ENCODE data around the gene FAIM2.
"Not testable (repeated sequence)": the region's sequence is repeated elsewhere in the genome, so short reads cannot be mapped to it uniquely, and the experiment has no call there.

The FAIM2 gene

DNA sequence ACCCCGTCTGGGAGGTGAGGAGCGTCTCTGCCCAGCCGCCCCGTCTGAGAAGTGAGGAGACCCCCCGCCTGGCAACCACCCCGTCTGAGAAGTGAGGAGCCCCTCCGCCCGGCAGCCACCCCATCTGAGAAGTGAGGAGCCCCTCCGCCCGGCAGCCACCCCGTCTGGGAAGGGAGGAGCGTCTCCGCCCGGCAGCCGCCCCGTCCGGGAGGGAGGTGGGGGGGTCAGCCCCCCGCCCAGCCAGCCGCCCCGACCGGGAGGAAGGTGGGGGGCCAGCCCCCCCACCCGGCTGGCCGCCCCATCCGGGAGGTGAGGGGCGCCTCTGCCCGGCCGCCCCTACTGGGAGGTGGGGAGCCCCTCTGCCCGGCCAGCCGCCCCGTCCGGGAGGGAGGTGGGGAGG is 42.8 kb downstream of the FAIM2 start:
- not testable (repeated sequence) for DNase-seq

DNA sequence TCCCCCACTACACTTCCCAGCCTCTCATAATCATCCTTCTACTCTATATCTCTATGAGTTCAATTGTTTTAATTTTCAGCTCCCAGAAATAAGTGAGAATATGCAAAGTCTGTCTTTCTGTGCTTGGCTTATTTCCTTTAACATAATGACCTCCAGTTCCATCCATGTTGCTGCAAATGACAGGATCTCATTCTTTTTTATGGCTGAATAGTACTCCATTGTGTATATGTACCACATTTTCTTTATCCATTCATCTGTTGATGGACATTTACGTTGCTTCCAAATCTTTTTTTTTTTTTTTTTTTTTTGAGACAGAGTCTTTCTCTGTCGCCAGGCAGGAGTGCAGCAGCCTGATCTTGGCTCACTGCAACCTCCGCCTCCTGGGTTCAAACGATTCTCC is 47.8 kb downstream of the FAIM2 start:
- not testable (repeated sequence) for DNase-seq

DNA sequence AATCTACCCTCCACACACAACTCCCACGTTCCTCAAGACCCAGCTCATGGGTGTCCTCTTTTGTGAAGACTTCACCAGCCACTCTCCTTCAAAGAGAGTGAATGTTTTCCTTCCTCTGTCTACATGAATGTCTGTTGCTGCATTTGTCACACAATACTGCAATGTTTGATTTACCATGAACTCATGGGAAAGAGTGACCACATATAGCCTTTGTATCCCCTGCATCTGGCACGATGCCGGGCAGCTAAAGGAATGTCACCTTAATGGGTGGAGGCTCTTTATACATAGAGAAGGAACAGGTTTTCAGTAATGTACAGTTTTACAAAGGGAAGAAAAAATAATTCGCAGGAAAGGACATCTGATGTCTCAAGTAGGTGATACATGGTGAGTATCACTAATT is 48.7 kb downstream of the FAIM2 start:
- DNase-seq, result no peak

DNA sequence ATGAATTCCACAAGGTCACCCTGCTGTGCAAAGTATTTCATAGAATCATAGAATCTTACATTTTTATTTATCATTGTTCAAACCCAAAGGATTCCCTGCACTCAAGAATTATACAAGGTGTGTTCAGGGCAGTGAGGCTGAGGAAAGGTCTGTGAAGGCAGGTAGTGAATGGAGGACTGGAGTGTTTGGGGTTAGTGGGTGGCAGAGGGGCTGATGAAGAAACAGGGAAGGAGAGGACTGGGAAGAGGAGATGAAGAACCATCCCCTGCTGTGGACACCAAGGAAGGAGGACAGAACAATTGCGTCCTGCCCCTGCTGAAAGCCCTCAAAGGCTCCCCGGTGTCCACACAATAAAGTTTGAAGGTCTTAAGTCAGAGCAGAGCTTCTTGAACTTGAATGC is 50.0 kb downstream of the FAIM2 start:
- no peak for DNase-seq

DNA sequence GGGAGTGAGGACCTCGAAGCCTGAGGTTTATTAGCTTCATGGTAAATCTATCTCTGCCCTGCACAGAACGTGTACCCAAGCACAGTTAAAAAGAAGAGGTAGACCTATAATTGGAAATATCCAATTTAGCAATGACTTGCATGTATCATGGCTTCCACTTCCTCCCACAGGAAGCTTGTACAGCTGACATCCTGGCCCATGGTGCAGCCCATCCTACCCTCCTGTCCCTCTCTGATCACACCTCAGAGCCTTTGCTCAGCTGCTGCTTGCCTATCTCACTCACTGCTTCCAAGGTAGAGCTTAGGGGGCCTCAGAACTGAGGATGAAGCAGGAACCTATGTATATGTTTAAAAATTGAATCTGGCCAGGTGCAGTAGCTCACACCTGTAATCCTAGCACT is 56.5 kb downstream of the FAIM2 start:
- DNase-seq, result no peak

DNA sequence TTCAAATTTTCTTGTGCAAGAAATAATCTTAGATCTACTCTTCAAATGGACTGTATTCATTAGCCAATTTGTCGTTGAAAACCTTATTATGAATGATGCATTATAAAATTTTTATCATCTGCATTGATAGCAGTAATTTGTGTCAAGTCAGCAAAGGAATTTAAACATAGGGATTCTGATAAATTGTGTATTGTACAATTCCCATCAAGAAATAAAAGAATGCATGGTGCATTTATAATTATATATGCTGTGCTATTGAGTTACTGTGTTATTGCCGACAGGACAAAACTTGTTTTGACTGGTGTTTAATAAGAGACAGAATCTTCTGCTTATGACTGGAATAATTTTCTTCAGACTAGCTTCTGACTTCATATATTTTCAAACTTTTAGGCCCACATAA is 57.7 kb downstream of the FAIM2 start:
- no peak for DNase-seq

DNA sequence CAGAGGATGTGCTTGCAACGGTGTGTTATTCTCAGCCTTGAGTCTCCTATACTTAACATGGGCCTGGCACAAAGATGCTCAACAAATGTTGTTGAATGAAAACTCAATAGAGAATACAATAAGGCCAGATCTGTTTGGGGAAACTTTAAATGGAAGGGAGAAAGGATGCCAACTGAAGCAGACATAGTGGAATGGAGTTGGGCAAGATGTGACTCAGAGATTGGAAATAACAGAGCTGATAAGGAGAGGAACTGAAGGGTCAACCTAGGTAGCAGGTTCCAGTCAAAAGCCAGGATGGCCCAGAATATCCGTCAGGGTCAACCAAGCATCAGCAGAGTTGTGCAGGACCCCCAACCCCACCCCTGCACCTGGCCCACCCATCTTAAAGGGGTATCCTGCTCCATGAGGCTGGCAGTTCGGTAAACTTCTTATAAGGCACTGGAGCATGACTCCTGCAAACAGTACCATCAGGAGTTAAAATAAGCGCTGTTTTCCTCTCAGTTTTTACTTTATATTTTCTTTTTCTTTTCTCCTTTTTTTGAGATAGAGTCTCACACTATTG is 59.7 kb downstream of the FAIM2 start:
- no peak for DNase-seq

DNA sequence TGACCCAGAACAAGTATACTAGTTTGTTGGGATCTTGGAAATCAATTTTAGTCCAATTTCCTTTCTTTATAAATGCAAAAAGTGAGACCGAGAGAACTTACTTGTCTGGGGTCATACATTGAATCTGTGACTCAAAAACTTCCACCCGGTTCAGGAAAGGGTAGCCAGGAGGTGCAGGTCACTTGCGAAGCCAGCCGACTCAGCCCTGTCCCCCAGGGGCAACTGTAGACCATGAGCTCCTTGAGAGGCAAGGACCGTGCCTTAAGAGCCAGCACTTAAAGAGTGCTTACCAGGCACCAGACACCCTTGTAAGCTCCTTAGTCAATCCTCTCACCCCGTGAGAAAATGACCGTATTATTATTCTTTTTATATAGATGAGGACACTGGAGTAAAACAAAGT is 60.3 kb downstream of the FAIM2 start:
- no peak for DNase-seq

DNA sequence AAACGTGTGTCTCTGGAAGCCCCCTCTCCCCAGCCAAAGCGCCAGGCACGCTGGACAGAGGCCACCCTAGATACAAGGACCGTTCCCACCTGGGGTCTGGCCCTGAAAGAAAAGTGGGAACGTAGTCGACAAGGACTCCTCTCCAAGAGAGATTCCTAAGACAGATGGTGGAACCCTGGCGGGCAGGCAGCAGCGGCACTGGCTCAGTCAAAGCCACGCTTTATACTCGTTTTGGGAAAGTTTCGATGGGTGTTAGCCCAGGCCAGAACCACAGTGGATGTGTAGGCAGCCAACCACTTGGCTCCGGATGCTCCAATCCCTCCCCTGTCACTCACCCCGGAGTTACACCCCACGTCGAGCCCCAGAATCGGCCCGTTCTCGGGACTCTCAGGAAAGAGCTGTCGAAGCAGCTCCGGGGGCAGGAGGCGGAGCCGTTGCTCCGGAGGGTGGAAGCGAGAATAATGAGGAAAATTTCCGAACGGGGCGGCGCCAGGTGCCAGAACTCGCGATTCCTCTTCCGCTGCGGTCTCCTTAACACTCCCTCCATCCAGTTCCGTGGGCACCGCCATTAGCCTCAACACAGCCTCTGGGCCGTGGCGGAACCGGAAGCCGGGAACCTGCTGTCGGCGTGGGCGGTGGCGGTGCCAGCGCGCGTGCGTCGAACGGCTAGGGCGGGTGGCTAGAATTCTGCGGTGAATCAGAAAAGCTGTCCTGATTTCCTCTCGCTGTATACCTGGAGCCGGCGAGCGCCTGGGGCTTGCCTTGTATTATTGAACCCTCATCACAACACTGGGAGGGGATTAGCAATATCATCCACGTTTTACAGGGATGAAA is 61.0 kb downstream of the FAIM2 start, which contains the start of gene BCDIN3D:
Gene BCDIN3D, minus strand, starts transcription at position 588 of the 834 bp plus-strand sequence. Its CDS starts 19 bp downstream, at position 569.
- peak; percentile 96 for DNase-seq

DNA sequence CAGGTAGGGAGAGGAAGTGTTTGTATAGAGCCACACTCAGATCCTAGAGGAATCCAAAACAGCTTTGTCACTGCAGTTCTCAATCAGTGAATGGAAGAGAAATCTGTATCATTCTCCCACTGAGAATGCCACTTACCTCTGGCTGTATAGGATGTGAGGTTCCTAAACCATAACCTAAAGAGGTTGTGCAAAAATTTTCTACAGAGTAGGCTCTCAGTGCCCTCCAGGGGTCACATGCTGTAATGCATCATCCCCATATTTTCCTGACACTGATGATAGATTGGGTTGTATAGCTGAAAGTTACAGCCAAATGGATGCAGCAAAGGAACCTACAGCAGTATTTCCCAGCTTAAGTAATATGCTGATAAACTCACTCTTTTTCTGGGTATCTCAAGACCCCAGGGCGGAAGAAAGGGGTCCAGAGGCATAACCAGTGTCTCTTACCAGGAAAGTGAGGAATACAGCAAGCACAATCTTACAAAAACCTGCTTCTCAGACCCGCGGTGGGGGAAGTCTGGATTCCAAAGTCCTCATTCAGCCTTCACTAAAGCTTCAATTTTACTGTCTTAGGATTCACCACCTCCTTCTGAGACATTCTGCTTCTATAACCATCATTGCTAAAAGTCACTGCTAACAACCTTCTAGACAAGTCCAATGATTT is 64.6 kb downstream of the FAIM2 start:
- peak; percentile 48 for DNase-seq

DNA sequence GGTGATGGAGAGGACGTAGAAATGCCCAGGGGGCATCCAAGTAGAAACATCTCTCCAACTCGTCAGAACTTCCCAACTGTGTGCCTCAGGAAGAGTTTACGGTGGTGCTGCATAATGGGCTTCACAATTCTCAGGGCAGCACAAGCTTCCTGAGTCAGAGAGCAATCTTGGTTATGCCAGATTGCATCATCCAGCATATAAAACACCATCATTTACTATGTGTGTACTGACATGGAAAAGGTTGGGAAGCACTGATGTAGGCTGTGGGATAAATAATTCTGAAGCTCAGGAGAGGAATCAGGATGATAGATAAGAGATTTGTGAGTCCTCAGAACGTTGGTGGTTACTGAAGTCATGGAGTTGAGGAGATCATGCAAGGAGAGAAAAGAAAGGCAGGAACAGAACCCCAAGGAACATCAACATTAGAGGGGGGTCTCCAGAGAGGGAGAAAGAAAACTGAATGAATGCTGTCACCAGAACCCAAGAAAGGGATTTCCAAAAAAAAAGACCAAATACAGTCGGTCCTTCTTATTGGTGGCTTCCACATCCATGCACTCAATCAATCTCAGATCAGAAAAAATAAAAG is 70.8 kb downstream of the FAIM2 start:
- no peak for DNase-seq

DNA sequence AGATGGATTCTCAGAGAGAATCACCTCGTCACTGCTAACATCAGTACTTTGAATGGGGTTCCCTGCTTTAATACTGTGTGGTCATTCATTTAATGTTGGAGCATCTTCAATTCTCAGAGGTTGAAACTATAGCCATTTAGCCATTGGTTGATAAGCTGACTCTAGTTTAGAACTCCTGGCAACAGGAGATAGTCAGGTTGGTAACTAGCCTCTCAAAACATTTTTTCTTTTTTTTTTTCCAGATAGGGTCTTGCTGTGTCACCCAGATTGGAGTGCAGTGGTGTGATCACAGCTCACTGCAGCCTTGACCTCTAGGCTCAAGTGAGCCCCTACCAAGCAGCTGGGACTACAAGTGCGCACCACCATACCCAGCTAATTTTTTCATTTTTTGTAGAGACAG is 72.0 kb downstream of the FAIM2 start:
- no peak for DNase-seq

DNA sequence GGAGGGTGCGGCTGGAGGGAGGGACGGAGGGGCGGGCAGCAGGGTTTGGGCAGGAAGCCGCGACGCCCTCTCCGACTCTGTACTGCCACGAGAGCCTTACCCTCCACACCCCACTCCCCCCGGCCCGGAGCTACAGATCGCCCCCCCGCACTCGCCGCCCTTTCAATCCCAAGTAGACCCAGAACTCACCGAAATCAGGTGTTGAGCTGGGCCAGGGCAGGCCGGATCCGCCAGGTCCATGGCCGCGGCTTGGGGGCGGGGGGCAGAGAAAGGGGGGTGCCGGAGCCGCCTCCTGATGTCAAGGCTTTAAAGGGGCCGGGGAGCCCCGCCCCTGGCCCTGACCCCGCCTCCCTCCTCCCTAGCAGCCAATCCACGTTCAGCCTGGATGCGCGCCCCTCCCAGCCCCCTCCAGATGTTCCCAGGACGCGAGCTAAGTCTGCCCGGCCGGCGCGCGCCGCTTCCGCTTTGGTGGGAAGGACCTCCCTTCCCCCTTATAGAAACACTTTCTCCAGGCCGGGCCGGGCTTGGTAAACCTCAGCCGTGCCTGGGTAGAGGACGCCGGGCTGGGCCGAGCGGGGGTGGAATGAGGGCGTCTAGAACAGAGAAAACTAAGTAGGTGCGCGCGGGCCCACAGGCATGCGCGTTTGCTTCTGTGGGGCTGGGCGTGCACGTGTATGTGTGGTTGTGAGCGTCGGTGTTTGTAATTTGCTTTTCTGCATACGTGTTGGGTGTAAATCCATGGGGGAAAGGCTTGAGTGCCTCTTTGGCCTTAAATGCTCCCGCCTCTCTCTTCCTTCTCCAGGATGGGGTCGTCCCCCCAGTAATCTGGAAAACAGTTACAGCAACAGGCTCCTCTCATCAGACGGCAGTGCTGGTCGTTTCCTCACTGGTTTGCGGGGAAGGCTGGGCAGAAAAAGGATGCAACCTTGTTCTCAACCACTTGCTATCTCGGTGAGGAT is 75.3 kb downstream of the FAIM2 start, which contains the start of gene NCKAP5L:
Gene NCKAP5L, minus strand, starts transcription at position 281 of the 959 bp plus-strand sequence. CDS start 24,369 bp downstream, outside the sequence.
- DNase-seq, result peak; percentile 95

DNA sequence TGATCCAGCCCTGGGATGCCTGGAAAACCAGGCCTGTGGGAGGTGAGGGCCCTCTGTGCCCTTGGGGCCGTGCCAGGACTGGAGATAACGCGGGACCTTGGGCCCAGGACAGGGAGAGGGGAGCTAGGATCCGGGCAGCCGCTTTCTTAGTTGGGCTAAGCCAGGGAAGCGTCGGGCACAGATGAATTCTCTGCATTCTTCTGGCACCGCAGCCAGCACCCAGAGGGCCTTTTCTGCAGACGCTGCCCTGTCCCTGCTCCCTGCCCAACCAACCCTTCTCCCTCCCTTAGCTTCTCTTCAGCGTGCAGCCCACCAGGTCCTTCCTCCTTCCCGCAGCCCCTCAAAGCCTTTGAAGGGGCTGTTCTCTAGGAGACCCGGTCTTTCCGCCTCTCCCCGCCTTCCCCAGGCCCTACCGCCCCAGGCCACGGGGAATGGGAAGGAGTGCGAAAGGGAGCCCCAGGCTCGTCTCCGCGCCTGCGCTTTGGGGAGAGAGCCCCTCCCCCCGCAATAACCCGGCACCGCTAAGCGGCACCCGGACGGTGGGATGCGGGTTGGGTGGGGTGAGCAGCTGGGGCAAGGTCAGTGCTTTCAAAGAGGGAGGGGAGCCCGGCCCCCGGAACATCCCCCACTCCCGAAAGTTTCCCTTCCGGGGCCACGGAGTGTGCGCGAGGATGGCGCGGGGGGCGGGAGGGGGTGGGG is 76.2 kb downstream of the FAIM2 start:
- DNase-seq, result peak; percentile 32

DNA sequence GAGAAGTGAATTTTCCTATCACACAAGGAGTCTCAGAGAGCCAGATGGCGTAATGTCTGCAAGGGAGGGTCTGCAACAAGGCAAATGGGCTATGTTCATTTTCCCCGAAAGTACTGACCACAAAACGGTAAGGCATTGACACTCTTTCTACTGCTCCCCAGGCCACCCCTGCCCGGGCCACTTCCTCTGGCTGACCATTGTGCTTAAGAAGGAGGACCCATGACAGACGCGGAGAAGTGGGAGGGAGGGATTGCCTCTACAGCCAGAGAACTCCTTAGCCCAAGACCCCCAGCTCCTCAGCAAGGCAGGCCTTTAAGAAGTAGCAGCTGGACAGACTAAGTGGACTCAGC is 76.7 kb downstream of the FAIM2 start:
- DNase-seq, result no peak

DNA sequence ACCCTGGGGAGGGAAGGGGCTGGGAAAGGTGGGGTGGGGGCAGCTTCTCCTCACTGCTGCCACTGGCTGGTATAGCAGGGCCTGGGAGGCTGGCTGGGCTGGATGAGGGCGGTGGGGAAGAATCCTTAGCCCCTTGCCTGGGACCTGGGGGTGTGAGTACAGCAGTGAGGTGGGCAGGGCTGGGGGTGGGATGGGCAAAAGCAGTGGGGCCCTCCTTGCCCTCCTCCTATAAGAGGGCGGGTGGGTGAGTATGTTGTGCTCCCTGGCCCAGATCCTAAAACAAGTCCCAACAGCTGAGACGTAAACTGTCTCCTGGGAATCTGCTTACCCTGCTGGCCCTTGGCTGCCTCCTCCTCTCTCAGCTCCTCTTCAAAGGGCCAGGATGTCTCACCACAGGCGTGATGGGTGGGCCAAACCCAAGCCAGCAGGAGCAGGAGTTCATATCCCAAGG is 77.7 kb downstream of the FAIM2 start:
- DNase-seq, result no peak

DNA sequence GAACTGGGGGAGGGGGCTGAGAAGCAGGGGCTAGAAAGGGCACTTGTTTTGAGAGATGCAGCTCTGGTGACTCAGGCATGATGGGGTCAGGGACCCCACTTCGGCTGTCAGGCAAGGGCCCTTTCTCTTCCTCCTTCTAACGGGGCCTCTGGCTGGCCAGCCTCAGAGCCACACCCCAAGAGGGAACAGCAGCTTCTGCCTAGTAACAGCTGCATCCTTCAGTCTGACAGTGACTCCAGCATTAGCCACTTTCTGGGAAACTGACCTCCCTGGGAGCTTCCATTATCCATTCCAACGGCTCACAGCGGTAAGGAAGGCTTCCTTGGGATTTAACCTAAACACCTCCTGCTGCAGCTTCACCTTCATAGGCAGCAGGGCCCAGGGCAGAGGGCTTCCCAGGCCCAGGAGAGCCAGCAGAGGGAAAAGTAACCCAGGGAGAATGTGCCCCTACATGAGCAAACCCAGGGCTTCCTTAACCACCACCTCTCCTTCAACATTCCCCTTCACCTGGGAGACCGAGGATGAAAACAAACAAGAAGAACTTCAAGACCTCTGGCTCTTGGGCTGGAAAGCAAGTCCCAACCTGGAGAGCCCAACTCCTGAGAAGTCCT is 78.2 kb downstream of the FAIM2 start:
- no peak for DNase-seq

DNA sequence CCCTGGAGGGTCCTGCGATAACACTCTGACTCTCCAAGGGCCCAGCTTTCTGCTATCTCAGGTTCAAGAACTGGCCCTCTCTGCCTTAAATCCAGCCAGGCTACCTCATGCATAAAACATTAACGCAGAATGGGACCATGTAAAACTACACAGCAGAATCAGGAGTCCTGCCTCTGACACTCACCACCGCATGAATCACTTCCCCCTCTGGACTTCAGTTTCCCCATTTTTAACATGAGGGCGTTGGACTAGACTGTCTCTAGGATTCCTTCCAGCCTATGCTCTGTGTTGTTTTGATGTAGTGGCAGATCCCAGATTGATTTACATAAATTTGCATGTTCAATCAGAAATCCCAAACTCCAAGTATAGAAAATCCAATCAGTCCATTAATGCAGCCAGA is 78.8 kb downstream of the FAIM2 start:
- DNase-seq, result no peak

DNA sequence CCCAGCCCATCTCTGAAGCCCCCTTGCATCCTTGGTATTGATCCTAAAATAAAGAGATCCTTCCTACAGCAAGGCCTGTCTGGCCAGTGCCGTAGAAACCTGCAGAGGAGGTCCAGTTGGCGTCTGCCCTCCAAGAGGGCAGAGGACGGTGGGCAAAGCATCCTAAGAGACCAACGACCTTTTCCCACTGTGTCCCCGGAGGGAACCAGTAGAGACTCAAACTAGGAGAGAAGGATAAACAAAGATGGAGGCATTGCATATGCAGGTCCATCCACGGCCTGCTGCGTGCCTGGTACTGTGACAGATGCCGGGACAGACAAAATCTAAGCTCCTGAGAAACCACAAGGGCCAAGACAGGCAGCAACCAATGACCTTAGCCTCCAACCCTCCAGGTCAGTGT is 79.3 kb downstream of the FAIM2 start:
- DNase-seq, result no peak

DNA sequence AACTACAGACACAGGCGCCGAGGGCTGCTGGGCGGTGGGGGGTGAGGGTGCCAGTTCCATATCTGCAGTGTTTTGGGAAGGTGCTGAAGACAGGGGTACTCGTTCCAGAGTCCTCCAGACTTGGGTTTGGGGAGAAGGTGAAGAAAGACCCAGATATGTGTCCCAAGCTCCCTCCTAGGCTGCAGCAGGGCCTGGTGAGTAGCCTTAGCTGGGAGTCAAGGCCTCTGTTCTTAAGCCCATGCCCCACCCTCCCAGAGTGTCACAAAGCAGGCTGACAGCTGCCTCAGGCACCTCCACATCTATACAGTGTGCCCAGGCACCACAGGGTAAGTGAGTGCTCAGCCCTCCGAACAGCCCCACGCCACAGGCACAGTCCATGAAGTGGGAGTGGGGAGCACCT is 79.7 kb downstream of the FAIM2 start:
- DNase-seq, result no peak

DNA sequence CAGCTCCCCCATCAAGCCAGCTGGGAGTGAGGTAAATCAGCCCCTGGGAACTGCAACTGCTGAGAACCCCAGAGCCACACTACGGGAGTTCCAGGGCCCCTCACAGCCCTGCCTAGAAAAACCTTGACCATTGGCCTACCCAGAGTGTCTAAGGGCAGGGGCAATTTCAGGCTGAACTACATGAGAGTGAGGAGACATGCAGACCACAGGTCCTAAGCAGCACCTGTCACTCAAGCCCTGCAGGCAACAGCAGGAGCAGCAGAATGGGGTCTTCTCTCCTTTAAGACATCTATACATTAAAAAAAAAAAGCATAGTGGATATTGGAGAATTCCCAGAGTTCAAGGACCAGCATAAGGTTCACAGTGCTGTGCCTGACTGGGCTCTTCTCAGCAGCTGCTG is 80.3 kb downstream of the FAIM2 start:
- DNase-seq, result no peak
